ENCODE results near the gene PEDS1.
"Not testable (repeated sequence)": the region's sequence is repeated elsewhere in the genome, so short reads cannot be mapped to it uniquely, and the experiment has no call there.

PEDS1 gene

DNA sequence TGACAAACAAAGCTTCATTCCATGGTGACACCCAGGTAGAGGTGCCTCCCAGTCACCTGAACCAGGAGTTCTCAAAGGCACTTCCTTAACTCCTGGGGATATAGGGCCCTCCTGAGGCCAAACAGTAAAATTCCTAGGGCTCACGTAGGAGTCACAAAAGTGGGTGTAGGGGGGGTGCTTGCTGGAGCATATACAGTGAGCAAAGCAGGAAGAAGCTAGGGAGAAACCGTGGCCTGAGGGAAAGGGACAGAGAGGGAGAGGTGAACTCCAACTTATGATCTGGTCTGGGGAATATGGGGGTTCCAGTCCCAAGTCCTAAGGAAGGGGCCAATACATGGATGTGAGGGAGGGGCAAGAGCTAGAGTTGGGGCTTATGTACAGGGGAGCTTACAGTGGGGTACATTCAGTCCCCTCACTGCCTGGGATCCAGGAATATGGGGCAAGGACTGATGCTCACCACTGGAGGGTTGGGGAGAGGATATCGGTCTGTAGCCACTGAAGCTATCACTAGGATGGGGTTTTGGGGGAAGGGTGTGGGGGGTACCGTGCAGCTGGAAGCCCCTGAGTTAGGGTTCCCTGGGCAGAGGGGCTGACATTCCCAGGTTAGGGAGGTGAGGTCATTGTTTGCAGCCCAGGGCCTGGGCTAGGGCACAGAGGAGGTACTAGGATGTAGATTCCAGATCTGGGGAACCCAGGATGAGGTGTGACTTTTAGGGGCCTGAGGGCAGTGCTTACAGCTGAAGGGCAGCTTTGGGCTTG, 950 bp downstream of the PEDS1 start:
- no peak for DNase-seq

GRCh38 chr20:50151034-50151743, 2.3 kb downstream of the PEDS1 start:
- no peak for DNase-seq

DNA sequence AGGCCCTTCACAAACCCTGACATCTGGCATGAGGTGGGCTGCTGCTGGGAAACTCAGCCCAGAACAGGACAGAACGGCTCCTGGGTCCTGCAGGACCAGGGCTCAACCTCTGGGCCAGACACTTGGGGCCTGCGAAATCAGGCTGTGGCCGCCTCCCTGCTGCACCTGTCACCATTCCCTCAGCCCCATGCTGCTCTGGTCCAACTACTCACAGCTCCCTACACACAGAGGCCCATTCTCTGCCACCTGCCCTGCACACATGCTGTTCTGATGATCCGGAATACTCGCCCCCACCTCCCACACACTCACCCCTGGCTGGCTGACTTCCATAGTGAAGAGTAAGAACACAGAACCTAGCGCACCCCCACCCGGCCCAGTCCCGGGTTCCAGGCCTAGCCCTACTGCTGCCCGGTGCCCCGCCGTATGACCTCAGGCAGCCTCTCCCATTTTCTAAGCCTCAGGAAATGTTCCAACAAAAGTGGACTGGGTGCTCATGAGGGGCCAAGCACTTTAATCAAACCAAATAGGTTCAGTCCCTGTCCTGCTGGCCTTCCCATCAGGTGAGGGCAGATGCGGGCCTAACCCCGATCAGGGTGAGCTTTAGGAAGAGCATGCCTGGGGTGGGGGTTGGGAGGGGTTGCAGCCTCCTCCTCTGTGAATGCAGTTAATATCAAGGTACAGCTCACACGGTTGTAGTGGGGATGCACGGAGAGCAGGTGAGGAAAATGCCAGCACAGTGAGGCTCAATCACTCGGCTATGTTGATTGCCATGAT, 3.9 kb downstream of the PEDS1 start:
- DNase-seq: no peak

GRCh38 chr20:50146732-50147662, 6.5 kb downstream of the PEDS1 start:
- DNase-seq: no peak

DNA sequence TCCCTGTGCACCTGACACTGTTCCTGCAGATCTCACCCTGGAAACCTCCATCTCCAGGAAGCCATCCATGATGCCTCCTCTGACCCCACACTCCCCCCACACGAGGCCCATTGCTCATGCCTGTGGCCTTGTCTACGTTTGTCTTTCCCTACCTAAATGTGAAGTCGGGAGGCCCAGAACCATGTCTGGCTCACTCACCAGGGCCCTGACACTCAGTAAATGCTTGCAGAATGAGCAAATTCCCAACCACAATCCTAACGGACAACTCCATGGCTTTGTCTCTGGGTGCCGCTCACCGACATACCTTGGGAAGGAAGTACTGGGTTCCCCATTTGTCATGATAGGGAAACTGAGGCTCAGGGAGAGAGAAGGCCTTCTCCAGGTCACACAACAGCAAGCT, 7.3 kb downstream of the PEDS1 start:
- no peak for DNase-seq

DNA sequence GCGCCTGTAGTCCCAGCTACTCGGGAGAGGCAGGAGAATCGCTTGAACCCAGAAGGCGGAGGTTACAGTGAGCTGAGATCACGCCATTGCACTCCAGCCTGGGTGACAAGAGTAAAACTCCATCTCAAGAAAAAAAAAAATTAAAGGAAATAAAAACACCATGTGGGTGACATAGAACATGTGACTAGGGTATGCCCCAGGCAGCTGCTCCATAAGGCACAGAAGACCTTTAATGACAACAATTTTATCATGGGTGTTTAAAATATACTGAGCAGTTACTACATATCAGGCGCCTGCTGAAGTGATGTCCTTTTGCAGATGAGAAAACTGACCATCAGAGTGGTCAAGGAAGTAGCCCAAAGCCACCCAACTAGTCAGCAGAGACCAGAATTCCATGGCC, 8.0 kb downstream of the PEDS1 start:
- no peak for DNase-seq

DNA sequence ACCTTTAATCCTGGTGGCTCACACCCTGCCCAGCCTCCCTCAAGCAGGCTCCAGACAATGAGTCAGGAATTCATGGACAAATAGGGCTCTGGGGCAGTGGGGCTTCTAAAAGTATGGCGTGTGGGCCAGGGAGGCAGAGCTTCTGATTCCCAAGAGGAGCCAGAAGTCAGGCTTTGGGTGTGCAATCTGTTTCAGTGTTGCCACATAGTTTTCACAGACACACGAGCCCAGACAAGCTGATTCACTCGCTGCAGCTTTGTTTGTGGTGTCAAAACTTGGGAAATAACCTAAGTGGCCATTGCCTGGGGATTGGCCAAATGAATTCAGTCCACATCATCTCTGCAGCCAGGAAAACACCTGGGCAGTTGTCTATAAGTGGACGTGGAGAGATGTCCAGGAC, 9.2 kb downstream of the PEDS1 start:
- DNase-seq: no peak

DNA sequence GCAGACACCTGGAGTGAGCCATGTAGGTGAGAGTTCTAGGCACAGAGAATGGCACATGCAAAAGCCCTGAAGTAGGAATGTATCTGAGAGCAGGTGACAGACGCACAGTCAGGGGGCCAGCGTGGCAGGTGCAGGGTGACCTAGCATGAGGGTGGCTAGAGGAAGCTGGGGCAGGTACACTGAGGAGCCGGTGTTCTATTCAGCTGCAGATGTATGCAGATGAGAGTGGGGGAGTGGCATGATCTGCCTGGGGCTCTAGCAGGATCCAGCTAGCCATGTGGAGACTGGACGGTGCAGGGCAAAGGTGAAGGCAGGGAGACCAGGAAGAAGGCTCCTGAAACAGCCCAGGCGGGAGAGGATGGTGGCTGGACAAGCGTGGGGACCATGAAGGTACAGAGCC, 10.7 kb downstream of the PEDS1 start:
- no peak for DNase-seq

GRCh38 chr20:50141811-50142561, 11.5 kb downstream of the PEDS1 start:
- DNase-seq: no peak

DNA sequence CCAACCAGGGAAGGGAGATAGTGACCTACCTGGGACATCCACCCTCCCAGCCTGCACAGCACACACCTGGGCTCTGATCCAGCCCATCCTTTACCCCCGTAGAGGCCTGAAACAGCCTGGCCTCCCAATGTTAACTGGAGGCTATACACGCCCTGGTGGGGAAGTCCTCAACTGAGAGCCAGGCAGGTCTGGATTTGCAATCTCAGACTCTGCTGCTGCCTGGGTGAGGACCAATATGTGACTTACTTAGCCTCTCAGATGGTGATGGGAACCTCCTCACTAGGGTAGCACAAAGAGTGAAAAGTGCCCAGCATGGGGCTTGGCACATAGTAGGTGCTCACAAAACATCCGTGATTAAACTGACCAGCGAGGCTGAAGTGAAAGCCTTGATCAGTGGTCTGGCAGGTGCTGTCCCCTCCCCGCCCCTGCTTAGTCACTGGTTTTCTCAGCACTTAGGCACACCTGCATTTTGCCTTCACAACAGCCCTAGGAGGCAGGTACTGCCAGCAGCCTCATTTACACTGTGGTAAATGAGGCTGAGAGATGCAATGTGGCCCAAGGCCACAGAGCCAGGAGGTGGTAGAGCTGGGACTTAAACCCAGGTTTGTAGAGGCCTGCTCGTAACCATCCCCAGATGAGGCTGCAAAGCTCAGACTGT, 12.4 kb downstream of the PEDS1 start:
- no peak for DNase-seq

DNA sequence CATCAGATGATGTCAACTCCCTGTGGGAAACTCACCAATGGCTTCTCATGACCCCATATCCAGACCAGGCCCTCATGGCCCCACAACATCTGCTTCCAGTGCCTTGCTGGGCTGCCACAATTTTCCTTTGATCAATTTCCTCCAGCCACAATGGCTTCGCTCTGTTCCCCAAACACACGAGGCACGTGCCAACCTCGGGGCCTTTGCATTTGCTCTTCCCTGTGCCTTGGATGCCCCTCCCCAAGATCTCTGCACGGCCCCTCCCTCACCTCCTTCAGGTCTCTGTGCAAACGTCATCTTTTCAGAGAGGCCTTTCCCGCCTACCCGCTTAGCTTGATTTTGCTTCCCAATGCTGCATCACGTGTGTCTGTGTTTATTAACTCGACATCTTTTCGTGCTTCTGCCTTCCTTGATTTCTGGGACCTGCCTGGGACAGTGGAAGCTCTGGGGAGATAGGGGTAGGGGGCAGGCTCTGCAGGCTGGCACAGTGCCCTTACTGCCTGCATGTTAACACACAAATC, 13.1 kb downstream of the PEDS1 start:
- DNase-seq: no peak

- no peak for DNase-seq
Observed at GRCh38 chr20:50138479-50139393, 14.8 kb downstream of the PEDS1 start.

DNA sequence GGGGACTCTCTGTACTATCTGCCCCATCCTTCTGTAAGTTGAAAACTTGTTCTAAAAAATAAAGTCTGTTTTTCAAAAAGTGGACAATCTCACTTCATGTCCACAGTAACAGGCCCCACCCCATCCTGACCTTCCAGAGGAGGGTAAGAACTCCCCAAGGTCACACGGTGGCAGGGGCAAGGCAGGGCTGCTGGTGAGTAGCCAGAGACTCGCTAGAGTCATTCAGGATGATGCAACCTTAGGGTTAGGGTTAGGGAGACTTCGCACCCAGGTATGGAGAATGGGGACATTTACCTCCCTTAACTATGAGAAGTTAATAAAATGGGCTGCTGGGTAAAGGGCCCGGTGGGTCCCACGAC, 15.4 kb downstream of the PEDS1 start:
- DNase-seq: no peak

DNA sequence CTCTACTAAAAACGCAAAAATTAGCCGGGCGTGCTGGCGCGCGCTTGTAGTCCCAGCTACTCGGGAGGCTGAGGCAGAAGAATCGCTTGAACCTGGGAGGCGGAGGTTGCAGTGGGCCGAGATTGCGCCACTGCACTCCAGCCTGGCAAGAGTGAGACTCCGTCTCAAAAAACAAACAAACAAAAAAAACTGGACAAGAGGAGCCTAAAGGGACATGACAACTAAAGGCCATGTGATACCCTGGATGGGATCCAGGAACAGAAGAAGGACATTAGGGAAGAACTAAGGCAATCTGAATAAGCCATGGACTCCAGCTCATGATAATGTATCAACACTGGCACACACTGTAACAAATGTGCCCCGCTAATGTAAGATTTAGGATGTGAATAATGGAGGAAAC, 15.8 kb downstream of the PEDS1 start:
- not testable (repeated sequence) for DNase-seq

- DNase-seq: no peak
Observed at GRCh38 chr20:50136822-50137599, 16.5 kb downstream of the PEDS1 start.

DNA sequence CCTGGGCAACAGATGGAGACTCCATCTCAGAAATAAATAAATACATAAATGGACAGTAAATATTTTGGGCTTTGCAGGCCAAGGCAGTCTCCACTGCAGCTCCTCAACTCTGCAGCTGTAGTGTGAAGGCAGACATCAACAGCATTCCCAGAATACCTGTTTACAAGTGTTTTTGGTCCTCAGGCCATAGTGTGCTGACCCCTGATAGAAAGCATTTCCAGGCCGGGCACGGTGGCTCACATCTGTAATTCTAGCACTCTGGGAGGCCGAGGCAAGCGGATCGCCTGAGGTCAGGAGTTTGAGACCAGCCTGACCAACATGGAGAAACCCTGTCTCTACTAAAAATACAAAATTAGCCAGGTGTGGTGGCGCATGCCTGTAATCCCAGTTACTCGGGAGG, 18.4 kb downstream of the PEDS1 start:
- not testable (repeated sequence) for DNase-seq

DNA sequence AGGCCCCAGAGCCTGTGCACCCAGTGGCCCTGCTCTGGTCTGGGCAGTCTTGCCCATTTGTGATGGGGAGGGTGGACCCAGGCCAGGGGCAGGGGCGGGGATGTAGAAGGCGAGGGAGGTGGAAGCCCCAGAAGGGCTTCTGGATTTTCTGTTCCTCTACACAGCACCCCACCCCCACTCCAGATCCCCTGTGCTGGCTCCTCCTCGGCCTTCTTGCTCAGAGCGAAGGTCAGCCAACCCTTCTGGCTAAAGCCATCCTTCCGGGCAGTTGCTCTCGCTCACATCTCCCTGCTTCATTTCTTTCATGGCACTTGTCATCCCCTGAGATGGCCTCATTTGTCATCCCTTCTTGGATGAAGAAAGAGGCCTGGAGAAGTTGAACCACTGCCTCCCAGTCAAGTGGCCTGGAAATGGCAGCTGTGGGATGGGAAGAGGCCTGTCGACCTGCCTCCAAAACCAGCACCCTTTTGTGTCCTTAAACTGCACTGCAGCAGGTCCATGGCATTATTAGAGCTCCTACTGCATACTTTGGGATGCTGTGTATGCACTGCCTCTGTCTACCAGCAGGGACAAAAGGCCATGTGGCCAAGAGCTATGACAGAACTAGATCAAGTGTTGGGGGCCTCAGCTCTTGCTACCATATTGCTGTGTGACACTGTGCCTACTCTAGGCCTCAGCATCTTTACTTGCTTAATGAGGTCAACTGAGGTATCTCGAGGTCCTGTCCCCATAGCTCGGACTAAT, 19.9 kb downstream of the PEDS1 start:
- DNase-seq: no peak

- DNase-seq: no peak
Observed at GRCh38 chr20:50133041-50133440, 20.5 kb downstream of the PEDS1 start.

DNA sequence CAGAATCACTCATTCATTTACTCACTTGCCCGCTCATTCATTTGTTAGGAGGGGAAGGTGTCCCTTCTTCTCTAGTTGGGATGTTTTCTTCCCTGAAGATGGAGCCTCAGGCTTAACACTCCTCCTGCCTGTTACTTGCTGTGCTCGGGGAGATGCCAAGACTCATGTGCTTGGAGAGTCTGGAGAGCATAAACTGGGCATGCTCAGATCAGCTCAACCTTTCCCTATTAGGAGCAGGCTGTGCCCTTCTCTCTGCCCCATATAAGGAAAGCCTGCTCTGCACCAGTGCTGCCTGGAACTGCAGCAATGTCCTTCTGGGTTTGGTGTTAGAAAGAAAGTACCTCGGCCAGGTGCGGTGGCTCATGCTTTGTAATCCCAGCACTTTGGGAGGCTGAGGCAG, 22.5 kb downstream of the PEDS1 start:
- DNase-seq: no peak

Measured in NCI-H1694 (cell line).